GM23338 (cell line): Measurements from ENCODE around the gene RAMACL. TPM values are rescaled to one million over a fixed set of nuclear protein-coding genes. Genes with fewer than 3 reads are reported as not detected.

ENCODE experiments used
- ATAC-seq: fragments of 200-7000 bp; cut with Tn5 transposase; 3 replicates; pipeline ENCODE4 v1.9.1; 2020
- DNase-seq: peaks from one replicate; pipeline ENCODE4 v3.0.0-alpha.2; 2015; ENCODE audit warnings: low spot score
- H2AFZ ChIP-seq: fragments of 200-600 bp; sonication (generic); 2 replicates; pipeline ENCODE4 v1.8.0; 2016; ENCODE audit warnings: antibody characterized with exemption, mild to moderate bottlenecking, moderate library complexity
- H3F3A ChIP-seq: fragments of 200-600 bp; sonication (generic); replicated peaks from 2 replicates; pipeline ENCODE4 v1.8.0; 2017; ENCODE audit warnings: antibody characterized with exemption, mixed run types, low read depth
- H3K27ac ChIP-seq: fragments of 200-600 bp; sonication (generic); 2 replicates; pipeline ENCODE4 v1.6.1; 2016; ENCODE audit warnings: low read depth
- H3K27me3 ChIP-seq: fragments of 200-600 bp; sonication (generic); 2 replicates; pipeline ENCODE4 v1.8.0; 2016; ENCODE audit warnings: mild to moderate bottlenecking, mixed run types, moderate library complexity; ENCODE audit not compliant: insufficient read depth
- H3K36me3 ChIP-seq: fragments of 200-600 bp; sonication (generic); 2 replicates; pipeline ENCODE4 v1.8.0; 2016; ENCODE audit warnings: mild to moderate bottlenecking; ENCODE audit not compliant: insufficient read depth
- H3K4me1 ChIP-seq: fragments of 200-600 bp; sonication (generic); 2 replicates; pipeline ENCODE4 v1.8.0; 2016; ENCODE audit warnings: mild to moderate bottlenecking, moderate library complexity; ENCODE audit not compliant: insufficient read depth
- H3K4me2 ChIP-seq: fragments of 200-600 bp; sonication (generic); 2 replicates; pipeline ENCODE4 v1.7.1; 2017; ENCODE audit warnings: mixed run types
- H3K4me3 ChIP-seq: fragments of 200-600 bp; sonication (generic); 2 replicates; pipeline ENCODE4 v1.6.1; 2016; ENCODE audit warnings: mixed run types
- H3K79me2 ChIP-seq: fragments of 200-600 bp; sonication (generic); replicated peaks from 2 replicates; pipeline ENCODE4 v1.8.0; 2017; ENCODE audit warnings: mild to moderate bottlenecking; ENCODE audit not compliant: insufficient read depth
- H3K9me2 ChIP-seq: fragments of 200-600 bp; sonication (generic); 2 replicates; pipeline ENCODE4 v1.8.0; 2017; ENCODE audit not compliant: insufficient read depth
- H4K20me1 ChIP-seq: fragments of 200-600 bp; sonication (generic); replicated peaks from 2 replicates; pipeline ENCODE4 v1.8.0; 2017; ENCODE audit warnings: mild to moderate bottlenecking; ENCODE audit not compliant: insufficient read depth
- H3K27ac Mint-ChIP-seq: 2 replicates; pipeline ENCODE4 v1.8.0; 2020; ENCODE audit warnings: inconsistent platforms, mild to moderate bottlenecking, moderate library complexity, mixed read lengths
- H3K27me3 Mint-ChIP-seq: 3 replicates; pipeline ENCODE4 v1.8.0; 2022; ENCODE audit warnings: low read depth, mild to moderate bottlenecking, moderate library complexity, mixed read lengths, inconsistent platforms; ENCODE audit not compliant: insufficient read depth, poor library complexity
- H3K36me3 Mint-ChIP-seq: 3 replicates; pipeline ENCODE4 v1.8.0; 2021; ENCODE audit warnings: low read depth, mild to moderate bottlenecking, inconsistent platforms, moderate library complexity, mixed read lengths
- H3K4me1 Mint-ChIP-seq: 3 replicates; pipeline ENCODE4 v1.8.0; 2020; ENCODE audit warnings: mild to moderate bottlenecking, inconsistent platforms, mixed read lengths
- H3K4me3 Mint-ChIP-seq: 3 replicates; pipeline ENCODE4 v1.8.0; 2021; ENCODE audit warnings: moderate library complexity, mild to moderate bottlenecking, inconsistent platforms, mixed read lengths
- H3K9me3 Mint-ChIP-seq: 3 replicates; pipeline ENCODE4 v1.8.0; 2020; ENCODE audit warnings: moderate library complexity, mild to moderate bottlenecking, inconsistent platforms, mixed read lengths
- CREB1 ChIP-seq: fragments of 250-450 bp; sonication (Bioruptor Pico); IDR thresholded peaks from 2 replicates; pipeline ENCODE4 v1.5.0; 2020; ENCODE audit warnings: low read depth, mild to moderate bottlenecking, moderate library complexity
- ETS1 ChIP-seq: IDR thresholded peaks from 2 replicates; pipeline ENCODE4 v1.6.1; 2016; ENCODE audit warnings: antibody characterized with exemption
- EZH2 ChIP-seq: fragments of 200-600 bp; sonication (generic); IDR thresholded peaks from one replicate; pipeline ENCODE4 v1.8.0; 2017; ENCODE audit warnings: antibody characterized with exemption, mild to moderate bottlenecking, low read depth; ENCODE audit not compliant: unreplicated experiment
- NANOG ChIP-seq: IDR thresholded peaks from 2 replicates; pipeline ENCODE4 v1.6.1; 2016; ENCODE audit warnings: antibody characterized with exemption, borderline replicate concordance
- REST ChIP-seq: IDR thresholded peaks from one replicate; pipeline ENCODE4 v1.6.1; 2018; ENCODE audit warnings: antibody characterized with exemption; ENCODE audit not compliant: unreplicated experiment
- STAT1 ChIP-seq: IDR thresholded peaks from one replicate; pipeline ENCODE4 v1.6.1; 2016; ENCODE audit warnings: antibody characterized with exemption; ENCODE audit not compliant: unreplicated experiment
- ZNF114 ChIP-seq: fragments of 250-450 bp; sonication (Bioruptor Pico); IDR thresholded peaks from 2 replicates; pipeline ENCODE4 v1.5.0; 2020; ENCODE audit warnings: mild to moderate bottlenecking, moderate library complexity
- polyA plus RNA-seq: library from polyadenylated mRNA; unstranded; fragments of >200 nt; fragmentation: Nextera tagmentation; extraction: Ambion mirVana; gene quantifications from 2 replicates; pipeline ENCODE4 v1.2.1, GENCODE V29; 2016
- total RNA-seq: library from RNA; depleted of rRNA; stranded (reverse); fragments of >200 nt; shearing (Covaris generic); gene quantifications from 2 replicates; pipeline ENCODE4 v1.2.3, GENCODE V29; 2014
- TF ChIP-seq, protein P1 (sequence below): fragments of 250-450 bp; sonication (Bioruptor Pico); IDR thresholded peaks from 2 replicates; pipeline ENCODE4 v1.5.0; 2020; ENCODE audit warnings: mild to moderate bottlenecking, moderate library complexity

Gene RAMACL
- total and polyA plus RNA-seq, 2 experiments from 2014 or later, result 0.61 to 4.0 TPM

DNA sequence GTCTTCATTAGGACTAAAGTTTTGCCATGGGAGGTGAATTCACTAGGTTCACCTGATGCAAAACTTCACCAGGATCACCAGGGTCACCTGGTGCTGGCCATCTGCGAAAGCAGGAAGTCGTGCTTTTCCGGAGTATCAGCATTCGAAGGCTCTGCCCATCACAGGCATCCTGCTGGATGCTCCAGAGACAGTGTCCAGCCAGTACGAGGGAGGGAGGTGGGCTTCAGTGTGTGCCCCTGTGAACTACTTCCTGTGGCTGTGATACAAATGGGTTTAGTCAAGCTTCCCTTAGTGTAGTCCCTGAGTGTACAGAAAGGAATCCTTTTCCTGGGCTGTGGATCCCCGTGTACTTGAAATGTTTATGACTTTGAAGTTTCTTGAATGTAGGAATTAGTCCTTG lies 44.0 kb upstream of the RAMACL start:
- H3K79me2 ChIP-seq, result peaks cover 8% of the 10 kb centered on the region
- ATAC-seq, result no peak
- no peak overlapping the region for H3K4me3 ChIP-seq
- TF ChIP-seq ETS1, result no peak
- TF ChIP-seq STAT1, result no peak
- TF ChIP-seq NANOG, result no peak
- TF ChIP-seq CREB1 (CRISPR knock-in tag), result no peak
- TF ChIP-seq, protein P1, sequence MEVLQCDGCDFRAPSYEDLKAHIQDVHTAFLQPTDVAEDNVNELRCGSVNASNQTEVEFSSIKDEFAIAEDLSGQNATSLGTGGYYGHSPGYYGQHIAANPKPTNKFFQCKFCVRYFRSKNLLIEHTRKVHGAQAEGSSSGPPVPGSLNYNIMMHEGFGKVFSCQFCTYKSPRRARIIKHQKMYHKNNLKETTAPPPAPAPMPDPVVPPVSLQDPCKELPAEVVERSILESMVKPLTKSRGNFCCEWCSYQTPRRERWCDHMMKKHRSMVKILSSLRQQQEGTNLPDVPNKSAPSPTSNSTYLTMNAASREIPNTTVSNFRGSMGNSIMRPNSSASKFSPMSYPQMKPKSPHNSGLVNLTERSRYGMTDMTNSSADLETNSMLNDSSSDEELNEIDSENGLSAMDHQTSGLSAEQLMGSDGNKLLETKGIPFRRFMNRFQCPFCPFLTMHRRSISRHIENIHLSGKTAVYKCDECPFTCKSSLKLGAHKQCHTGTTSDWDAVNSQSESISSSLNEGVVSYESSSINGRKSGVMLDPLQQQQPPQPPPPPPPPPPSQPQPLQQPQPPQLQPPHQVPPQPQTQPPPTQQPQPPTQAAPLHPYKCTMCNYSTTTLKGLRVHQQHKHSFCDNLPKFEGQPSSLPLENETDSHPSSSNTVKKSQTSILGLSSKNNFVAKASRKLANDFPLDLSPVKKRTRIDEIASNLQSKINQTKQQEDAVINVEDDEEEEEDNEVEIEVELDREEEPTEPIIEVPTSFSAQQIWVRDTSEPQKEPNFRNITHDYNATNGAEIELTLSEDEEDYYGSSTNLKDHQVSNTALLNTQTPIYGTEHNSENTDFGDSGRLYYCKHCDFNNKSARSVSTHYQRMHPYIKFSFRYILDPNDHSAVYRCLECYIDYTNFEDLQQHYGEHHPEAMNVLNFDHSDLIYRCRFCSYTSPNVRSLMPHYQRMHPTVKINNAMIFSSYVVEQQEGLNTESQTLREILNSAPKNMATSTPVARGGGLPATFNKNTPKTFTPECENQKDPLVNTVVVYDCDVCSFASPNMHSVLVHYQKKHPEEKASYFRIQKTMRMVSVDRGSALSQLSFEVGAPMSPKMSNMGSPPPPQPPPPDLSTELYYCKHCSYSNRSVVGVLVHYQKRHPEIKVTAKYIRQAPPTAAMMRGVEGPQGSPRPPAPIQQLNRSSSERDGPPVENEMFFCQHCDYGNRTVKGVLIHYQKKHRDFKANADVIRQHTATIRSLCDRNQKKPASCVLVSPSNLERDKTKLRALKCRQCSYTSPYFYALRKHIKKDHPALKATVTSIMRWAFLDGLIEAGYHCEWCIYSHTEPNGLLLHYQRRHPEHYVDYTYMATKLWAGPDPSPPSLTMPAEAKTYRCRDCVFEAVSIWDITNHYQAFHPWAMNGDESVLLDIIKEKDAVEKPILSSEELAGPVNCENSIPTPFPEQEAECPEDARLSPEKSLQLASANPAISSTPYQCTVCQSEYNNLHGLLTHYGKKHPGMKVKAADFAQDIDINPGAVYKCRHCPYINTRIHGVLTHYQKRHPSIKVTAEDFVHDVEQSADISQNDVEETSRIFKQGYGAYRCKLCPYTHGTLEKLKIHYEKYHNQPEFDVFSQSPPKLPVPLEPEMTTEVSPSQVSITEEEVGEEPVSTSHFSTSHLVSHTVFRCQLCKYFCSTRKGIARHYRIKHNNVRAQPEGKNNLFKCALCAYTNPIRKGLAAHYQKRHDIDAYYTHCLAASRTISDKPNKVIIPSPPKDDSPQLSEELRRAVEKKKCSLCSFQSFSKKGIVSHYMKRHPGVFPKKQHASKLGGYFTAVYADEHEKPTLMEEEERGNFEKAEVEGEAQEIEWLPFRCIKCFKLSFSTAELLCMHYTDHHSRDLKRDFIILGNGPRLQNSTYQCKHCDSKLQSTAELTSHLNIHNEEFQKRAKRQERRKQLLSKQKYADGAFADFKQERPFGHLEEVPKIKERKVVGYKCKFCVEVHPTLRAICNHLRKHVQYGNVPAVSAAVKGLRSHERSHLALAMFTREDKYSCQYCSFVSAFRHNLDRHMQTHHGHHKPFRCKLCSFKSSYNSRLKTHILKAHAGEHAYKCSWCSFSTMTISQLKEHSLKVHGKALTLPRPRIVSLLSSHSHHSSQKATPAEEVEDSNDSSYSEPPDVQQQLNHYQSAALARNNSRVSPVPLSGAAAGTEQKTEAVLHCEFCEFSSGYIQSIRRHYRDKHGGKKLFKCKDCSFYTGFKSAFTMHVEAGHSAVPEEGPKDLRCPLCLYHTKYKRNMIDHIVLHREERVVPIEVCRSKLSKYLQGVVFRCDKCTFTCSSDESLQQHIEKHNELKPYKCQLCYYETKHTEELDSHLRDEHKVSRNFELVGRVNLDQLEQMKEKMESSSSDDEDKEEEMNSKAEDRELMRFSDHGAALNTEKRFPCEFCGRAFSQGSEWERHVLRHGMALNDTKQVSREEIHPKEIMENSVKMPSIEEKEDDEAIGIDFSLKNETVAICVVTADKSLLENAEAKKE (CRISPR knock-in tag), result no peak
- TF ChIP-seq EZH2, result no peak
- no peak for TF ChIP-seq REST
- no peak for TF ChIP-seq ZNF114 (CRISPR knock-in tag)
- Mint-ChIP-seq H3K27me3 (peaks cover 35% of the 10 kb centered on the region), H3K4me3 (no peak overlapping the region), H3K36me3 (no peaks in the 10 kb centered on the region; the same call in 2 of the 3 replicates), H3K9me3 (peaks cover 2% of the 10 kb centered on the region; the same call in 1 of the 3 replicates), H3K4me1 (peaks cover 52% of the 10 kb centered on the region), H3K27ac (no peak overlapping the region)
- H3K27me3 ChIP-seq, result peaks cover 28% of the 10 kb centered on the region
- H4K20me1 ChIP-seq, result no peaks in the 10 kb centered on the region
- no peaks in the 10 kb centered on the region for H3K9me2 ChIP-seq
- H3F3A ChIP-seq, result peaks cover 18% of the 10 kb centered on the region
- H3K36me3 ChIP-seq, result no peaks in the 10 kb centered on the region
- H3K4me2 ChIP-seq, result no peak overlapping the region
- no peak overlapping the region for H2AFZ ChIP-seq
- no peak overlapping the region for H3K27ac ChIP-seq
- peaks cover 39% of the 10 kb centered on the region for H3K4me1 ChIP-seq
- no peak for DNase-seq
